ENCODE results near the gene PEAK3. TPM values are rescaled to one million over a fixed set of nuclear protein-coding genes. Genes with fewer than 3 reads are reported as not detected.

The PEAK3 gene
- polyA plus RNA-seq, 1 of the 3 experiments (the other 2 are of a cell fraction), result not detected

GRCh38 chr19:2324220-2324948 lies 42.4 kb upstream of the PEAK3 start (continued):
- TF ChIP-seq, protein P1, sequence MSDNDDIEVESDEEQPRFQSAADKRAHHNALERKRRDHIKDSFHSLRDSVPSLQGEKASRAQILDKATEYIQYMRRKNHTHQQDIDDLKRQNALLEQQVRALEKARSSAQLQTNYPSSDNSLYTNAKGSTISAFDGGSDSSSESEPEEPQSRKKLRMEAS (IDR thresholded peaks at IDR 0.05; ENCODE audit: low read depth), result no peak
- TF ChIP-seq SIN3A (IDR thresholded peaks at IDR 0.05; ENCODE audit: borderline replicate concordance, low read depth, low read length) (no peak), NRF1 (IDR thresholded peaks at IDR 0.05; ENCODE audit: low read depth, low read length) (no peak), RAD21 (IDR thresholded peaks at IDR 0.05; ENCODE audit: low read length) (no peak), GABPA (IDR thresholded peaks at IDR 0.05; ENCODE audit: low read depth) (no peak), NFIC (IDR thresholded peaks at IDR 0.05; ENCODE audit: borderline replicate concordance) (no peak), TAF1 (IDR thresholded peaks at IDR 0.05; ENCODE audit: borderline replicate concordance, low read depth, low read length) (no peak), MEF2A (IDR thresholded peaks at IDR 0.05; ENCODE audit: borderline replicate concordance, low read depth) (no peak), JUND (IDR thresholded peaks at IDR 0.05) (no peak)
- TF ChIP-seq, protein P2, sequence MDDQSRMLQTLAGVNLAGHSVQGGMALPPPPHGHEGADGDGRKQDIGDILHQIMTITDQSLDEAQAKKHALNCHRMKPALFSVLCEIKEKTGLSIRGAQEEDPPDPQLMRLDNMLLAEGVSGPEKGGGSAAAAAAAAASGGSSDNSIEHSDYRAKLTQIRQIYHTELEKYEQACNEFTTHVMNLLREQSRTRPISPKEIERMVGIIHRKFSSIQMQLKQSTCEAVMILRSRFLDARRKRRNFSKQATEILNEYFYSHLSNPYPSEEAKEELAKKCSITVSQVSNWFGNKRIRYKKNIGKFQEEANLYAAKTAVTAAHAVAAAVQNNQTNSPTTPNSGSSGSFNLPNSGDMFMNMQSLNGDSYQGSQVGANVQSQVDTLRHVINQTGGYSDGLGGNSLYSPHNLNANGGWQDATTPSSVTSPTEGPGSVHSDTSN (IDR thresholded peaks at IDR 0.05), result no peak

DNA sequence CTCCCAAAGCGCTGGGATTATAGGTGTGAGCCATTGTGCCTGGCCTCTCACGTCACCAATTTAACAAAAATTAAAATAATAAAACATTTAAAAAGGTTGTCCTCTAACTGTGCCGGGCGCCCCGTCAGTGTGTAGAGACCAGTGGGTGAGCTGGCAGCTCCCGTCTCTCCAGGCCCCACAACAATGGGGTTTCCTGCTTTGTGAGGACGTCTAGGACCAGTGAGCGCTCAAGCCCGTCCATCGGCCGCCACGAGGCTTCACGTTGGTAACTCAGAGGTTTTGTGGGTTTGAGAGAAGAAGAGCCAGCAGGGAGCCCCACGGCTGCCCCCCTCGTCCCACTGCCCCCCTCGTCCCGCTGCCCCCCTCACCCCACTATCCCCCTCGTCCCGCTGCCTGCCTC lies 41.7 kb upstream of the PEAK3 start:
- Histone ChIP-seq H3F3A (replicated peaks; ENCODE audit: insufficient read depth) (no peaks in the 10 kb centered on the region), H3K9me3 (no peaks in the 10 kb centered on the region), H4K20me1 (ENCODE audit: insufficient read depth) (0 out of 2 replicates have a peak, but pooled peaks cover 8% of the 10 kb centered on the region), H3K36me3 (replicated peaks in 1 of 2; ENCODE audit: control insufficient read depth in 1 of 2, insufficient read depth in 2 of 2, low read length in 1 of 2) (peaks cover 3 to 21% of the 10 kb centered on the region in 2 experiments), H3K4me3 (ENCODE audit: low read depth in 2 of 2, low read length in 1 of 2) (no peak overlapping the region), H3K79me2 (ENCODE audit: insufficient read depth) (peaks cover 32% of the 10 kb centered on the region), H3K9me2 (no peaks in the 10 kb centered on the region), H3K4me1 (ENCODE audit: control insufficient read depth in 1 of 2, insufficient read depth in 2 of 2, low read depth in 1 of 2, low read length in 1 of 2) (peaks cover 0 to 4% of the 10 kb centered on the region in 2 experiments; a peak in 2 of 4 replicates), H3K9ac (no peak overlapping the region), H3K27me3 (ENCODE audit: insufficient read depth) (no peaks in the 10 kb centered on the region), H3K4me2 (no peak overlapping the region), H3K27ac (ENCODE audit: low read depth in 2 of 2, low read length in 1 of 2) (no peak overlapping the region), H2AFZ (ENCODE audit: low read depth) (no peak overlapping the region)
- ChIA-PET CTCF (interaction anchor here (1.3 to 3.7 kb wide), 2 partner anchors 49 to 313 kb away, joined by 3 to 16 read pairs; no protein-coding TSS in a partner anchor), POLR2A (no interaction called here)
- TF ChIP-seq EZH2phosphoT487 (IDR thresholded peaks at IDR 0.05; ENCODE audit: borderline replicate concordance, low read depth) (no peak), SMC3 (IDR thresholded peaks at IDR 0.05; ENCODE audit: low read depth, low read length) (no peak), MXI1 (IDR thresholded peaks at IDR 0.05; ENCODE audit: low read depth, low read length) (no peak), CHD2 (IDR thresholded peaks at IDR 0.05; ENCODE audit: low read length, partially characterized antibody) (no peak), YY1 (IDR thresholded peaks at IDR 0.05; ENCODE audit: low read depth) (no peak), FOSL2 (IDR thresholded peaks at IDR 0.05; ENCODE audit: borderline replicate concordance, low read depth) (no peak), MEF2A (IDR thresholded peaks at IDR 0.05; ENCODE audit: borderline replicate concordance, low read depth) (no peak), GATA2 (CRISPR knock-in tag; IDR thresholded peaks at IDR 0.05) (no peak), RAD21 (IDR thresholded peaks at IDR 0.05; ENCODE audit: low read length) (no peak), GABPA (IDR thresholded peaks at IDR 0.05; ENCODE audit: low read depth) (no peak), ELF1 (IDR thresholded peaks at IDR 0.05) (no peak)
- TF ChIP-seq, protein P3, sequence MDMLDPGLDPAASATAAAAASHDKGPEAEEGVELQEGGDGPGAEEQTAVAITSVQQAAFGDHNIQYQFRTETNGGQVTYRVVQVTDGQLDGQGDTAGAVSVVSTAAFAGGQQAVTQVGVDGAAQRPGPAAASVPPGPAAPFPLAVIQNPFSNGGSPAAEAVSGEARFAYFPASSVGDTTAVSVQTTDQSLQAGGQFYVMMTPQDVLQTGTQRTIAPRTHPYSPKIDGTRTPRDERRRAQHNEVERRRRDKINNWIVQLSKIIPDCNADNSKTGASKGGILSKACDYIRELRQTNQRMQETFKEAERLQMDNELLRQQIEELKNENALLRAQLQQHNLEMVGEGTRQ (IDR thresholded peaks at IDR 0.05; ENCODE audit: borderline replicate concordance, low read depth, low read length), result no peak
- TF ChIP-seq, protein P4, sequence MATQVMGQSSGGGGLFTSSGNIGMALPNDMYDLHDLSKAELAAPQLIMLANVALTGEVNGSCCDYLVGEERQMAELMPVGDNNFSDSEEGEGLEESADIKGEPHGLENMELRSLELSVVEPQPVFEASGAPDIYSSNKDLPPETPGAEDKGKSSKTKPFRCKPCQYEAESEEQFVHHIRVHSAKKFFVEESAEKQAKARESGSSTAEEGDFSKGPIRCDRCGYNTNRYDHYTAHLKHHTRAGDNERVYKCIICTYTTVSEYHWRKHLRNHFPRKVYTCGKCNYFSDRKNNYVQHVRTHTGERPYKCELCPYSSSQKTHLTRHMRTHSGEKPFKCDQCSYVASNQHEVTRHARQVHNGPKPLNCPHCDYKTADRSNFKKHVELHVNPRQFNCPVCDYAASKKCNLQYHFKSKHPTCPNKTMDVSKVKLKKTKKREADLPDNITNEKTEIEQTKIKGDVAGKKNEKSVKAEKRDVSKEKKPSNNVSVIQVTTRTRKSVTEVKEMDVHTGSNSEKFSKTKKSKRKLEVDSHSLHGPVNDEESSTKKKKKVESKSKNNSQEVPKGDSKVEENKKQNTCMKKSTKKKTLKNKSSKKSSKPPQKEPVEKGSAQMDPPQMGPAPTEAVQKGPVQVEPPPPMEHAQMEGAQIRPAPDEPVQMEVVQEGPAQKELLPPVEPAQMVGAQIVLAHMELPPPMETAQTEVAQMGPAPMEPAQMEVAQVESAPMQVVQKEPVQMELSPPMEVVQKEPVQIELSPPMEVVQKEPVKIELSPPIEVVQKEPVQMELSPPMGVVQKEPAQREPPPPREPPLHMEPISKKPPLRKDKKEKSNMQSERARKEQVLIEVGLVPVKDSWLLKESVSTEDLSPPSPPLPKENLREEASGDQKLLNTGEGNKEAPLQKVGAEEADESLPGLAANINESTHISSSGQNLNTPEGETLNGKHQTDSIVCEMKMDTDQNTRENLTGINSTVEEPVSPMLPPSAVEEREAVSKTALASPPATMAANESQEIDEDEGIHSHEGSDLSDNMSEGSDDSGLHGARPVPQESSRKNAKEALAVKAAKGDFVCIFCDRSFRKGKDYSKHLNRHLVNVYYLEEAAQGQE (IDR thresholded peaks at IDR 0.05; ENCODE audit: low read depth, low read length), result no peak
- DNase-seq, result no peak
- 93% methylated on average over 15 of the region's 19 CpGs for WGBS (ENCODE audit: low lambda C conversion rate)

Measured in SK-N-SH (cell line).